ENCODE data around the gene HNRNPDL. TPM values are rescaled to one million over a fixed set of nuclear protein-coding genes. Genes with fewer than 3 reads are reported as not detected.
"Not testable (repeated sequence)": the region's sequence is repeated elsewhere in the genome, so short reads cannot be mapped to it uniquely, and the experiment has no call there.

HNRNPDL gene
- 382 TPM for polyA plus RNA-seq (2013, experiment 1 of 2)
- polyA plus RNA-seq (2013, experiment 2 of 2): 380 TPM

GRCh38 chr4:82430193-82430963, at the start of gene HNRNPDL, which contains the start of gene ENOPH1:
Gene HNRNPDL, minus strand, starts transcription at chr4:82430462. Its CDS starts 772 bp downstream, at chr4:82429690.
Gene ENOPH1, plus strand, starts transcription at chr4:82430590. Its CDS starts 240 bp downstream, at chr4:82430830.
- Histone ChIP-seq H3K9me3 (ENCODE audit: insufficient read depth, low read depth, low read length) (no peaks in the 10 kb centered on the region), H3K27ac (ENCODE audit: low read depth, low read length) (peak within 1 kb of the TSS; percentile 100), H3K4me1 (ENCODE audit: insufficient read depth, low read length) (peaks cover 24% of the 10 kb centered on the region), H3K36me3 (ENCODE audit: insufficient read depth, low read length) (peaks cover 52% of the 10 kb centered on the region), H3K4me3 (ENCODE audit: low read length) (peak within 1 kb of the TSS; percentile 100), H3K27me3 (ENCODE audit: insufficient read depth, low read length) (no peaks in the 10 kb centered on the region), H3K9ac (ENCODE audit: low read depth, low read length) (peak within 1 kb of the TSS; percentile 100)
- WGBS: under 1% methylated on average over 81 of the region's 83 CpGs

DNA sequence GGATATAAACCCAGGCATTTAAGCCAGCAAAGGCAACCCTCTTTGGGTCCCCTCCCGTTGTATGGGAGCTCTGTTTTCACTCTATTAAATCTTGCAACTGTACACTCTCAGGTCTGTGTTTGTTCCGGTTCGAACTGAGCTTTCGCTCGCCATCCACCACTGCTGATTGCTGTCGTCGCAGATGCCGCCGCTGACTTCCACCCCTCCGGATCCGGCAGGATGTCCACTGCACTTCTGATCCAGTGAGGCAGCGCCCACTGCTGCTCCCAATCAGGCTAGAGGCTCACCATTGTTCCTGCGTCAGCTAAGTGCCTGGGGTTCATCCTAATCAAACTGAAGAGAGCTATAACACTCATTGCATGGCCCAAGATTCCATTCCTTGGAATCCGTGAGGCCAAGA, 49.3 kb upstream of the HNRNPDL start:
- Histone ChIP-seq H3K27me3 (ENCODE audit: insufficient read depth, low read length) (no peaks in the 10 kb centered on the region), H3K4me1 (ENCODE audit: insufficient read depth, low read length) (no peaks in the 10 kb centered on the region), H3K9ac (ENCODE audit: low read depth, low read length) (no peak overlapping the region), H3K9me3 (ENCODE audit: insufficient read depth, low read depth, low read length) (no peaks in the 10 kb centered on the region), H3K36me3 (ENCODE audit: insufficient read depth, low read length) (no peaks in the 10 kb centered on the region), H3K27ac (ENCODE audit: low read depth, low read length) (no peak overlapping the region), H3K4me3 (ENCODE audit: low read length) (no peak overlapping the region)
- WGBS: 95% methylated on average over 14 of the region's 14 CpGs

DNA sequence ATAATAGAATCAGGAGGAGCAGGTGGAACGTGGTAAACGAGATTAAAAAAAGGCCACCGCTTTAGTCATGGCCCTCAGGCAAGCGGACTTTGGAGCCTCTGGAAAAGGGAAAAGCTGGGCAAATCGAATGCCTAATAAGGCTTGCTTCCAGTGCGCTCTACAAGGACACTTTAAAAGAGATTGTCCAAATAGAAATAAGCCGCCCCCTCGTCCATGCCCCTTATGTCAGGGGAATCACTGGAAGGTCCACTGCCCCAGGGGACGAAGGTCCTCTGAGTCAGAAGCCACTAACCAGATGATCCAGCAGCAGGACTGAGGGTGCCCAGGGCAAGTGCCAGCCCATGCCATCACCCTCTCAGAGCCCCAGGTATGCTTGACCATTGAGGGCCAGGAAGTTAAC, 47.2 kb upstream of the HNRNPDL start:
- H3K4me1 ChIP-seq (ENCODE audit: insufficient read depth, low read length); H3K9me3 ChIP-seq (ENCODE audit: insufficient read depth, low read depth, low read length); H3K27ac ChIP-seq (ENCODE audit: low read depth, low read length); H3K27me3 ChIP-seq (ENCODE audit: insufficient read depth, low read length); H3K9ac ChIP-seq (ENCODE audit: low read depth, low read length); H3K4me3 ChIP-seq (ENCODE audit: low read length); H3K36me3 ChIP-seq (ENCODE audit: insufficient read depth, low read length): not testable (repeated sequence)
- WGBS: 94% methylated on average over 9 of the region's 9 CpGs

- not testable (repeated sequence) for H3K27me3 ChIP-seq (ENCODE audit: insufficient read depth, low read length); H3K27ac ChIP-seq (ENCODE audit: low read depth, low read length); H3K4me3 ChIP-seq (ENCODE audit: low read length); H3K9ac ChIP-seq (ENCODE audit: low read depth, low read length); H3K4me1 ChIP-seq (ENCODE audit: insufficient read depth, low read length); H3K9me3 ChIP-seq (ENCODE audit: insufficient read depth, low read depth, low read length); H3K36me3 ChIP-seq (ENCODE audit: insufficient read depth, low read length)
- 96% methylated on average over 5 of the region's 7 CpGs for WGBS
These were observed 45.7 kb upstream of the HNRNPDL start for GRCh38 chr4:82475931-82476330.

GRCh38 chr4:82473621-82474164, 43.4 kb upstream of the HNRNPDL start:
- H3K4me3 ChIP-seq (ENCODE audit: low read length): no peak overlapping the region
- no peaks in the 10 kb centered on the region for H3K9me3 ChIP-seq (ENCODE audit: insufficient read depth, low read depth, low read length)
- H3K27me3 ChIP-seq (ENCODE audit: insufficient read depth, low read length): no peaks in the 10 kb centered on the region
- H3K27ac ChIP-seq (ENCODE audit: low read depth, low read length): no peak overlapping the region
- 96% methylated on average over 15 of the region's 15 CpGs for WGBS
- H3K36me3 ChIP-seq (ENCODE audit: insufficient read depth, low read length): no peaks in the 10 kb centered on the region
- H3K4me1 ChIP-seq (ENCODE audit: insufficient read depth, low read length): no peaks in the 10 kb centered on the region
- no peak overlapping the region for H3K9ac ChIP-seq (ENCODE audit: low read depth, low read length)

GRCh38 chr4:82473080-82473479, 42.8 kb upstream of the HNRNPDL start:
- H3K9me3 ChIP-seq (ENCODE audit: insufficient read depth, low read depth, low read length); H3K36me3 ChIP-seq (ENCODE audit: insufficient read depth, low read length); H3K9ac ChIP-seq (ENCODE audit: low read depth, low read length); H3K27ac ChIP-seq (ENCODE audit: low read depth, low read length); H3K4me1 ChIP-seq (ENCODE audit: insufficient read depth, low read length); H3K4me3 ChIP-seq (ENCODE audit: low read length); H3K27me3 ChIP-seq (ENCODE audit: insufficient read depth, low read length): not testable (repeated sequence)
- 45% methylated on average over 5 of the region's 5 CpGs for WGBS

DNA sequence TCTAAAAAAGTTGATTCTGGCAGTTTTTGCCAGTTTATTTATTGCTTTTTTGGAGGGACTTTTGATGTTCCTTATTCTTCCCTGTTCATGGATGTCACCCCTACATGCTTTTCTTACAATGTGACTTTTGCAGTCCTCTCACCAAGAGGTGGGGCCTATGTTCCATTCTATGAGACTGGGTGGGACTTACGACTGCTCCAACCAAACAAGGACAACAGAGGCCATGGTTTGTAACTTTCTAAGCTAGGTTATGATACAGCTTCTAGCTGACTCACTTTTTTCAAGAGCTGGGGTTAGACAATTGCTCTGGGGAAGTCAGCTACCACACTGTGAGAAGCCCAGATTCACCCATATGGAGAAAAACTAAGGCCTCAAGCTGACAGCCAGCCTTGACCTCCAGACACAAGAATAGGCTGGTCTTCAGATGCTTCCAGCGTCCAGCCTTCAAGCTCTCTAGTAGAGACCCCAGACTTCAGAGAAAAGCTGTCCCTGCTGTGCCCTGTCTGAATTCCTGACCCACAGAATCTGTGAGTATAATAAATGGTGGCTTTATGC, 39.6 kb upstream of the HNRNPDL start:
- Histone ChIP-seq H3K9me3 (ENCODE audit: insufficient read depth, low read depth, low read length) (no peaks in the 10 kb centered on the region), H3K27ac (ENCODE audit: low read depth, low read length) (no peak overlapping the region), H3K9ac (ENCODE audit: low read depth, low read length) (no peak overlapping the region), H3K36me3 (ENCODE audit: insufficient read depth, low read length) (peaks cover 6% of the 10 kb centered on the region; the same call in 1 of the 2 replicates), H3K4me1 (ENCODE audit: insufficient read depth, low read length) (no peaks in the 10 kb centered on the region), H3K27me3 (ENCODE audit: insufficient read depth, low read length) (no peaks in the 10 kb centered on the region), H3K4me3 (ENCODE audit: low read length) (no peak overlapping the region)
- WGBS: 85% methylated on average over 2 of the region's 2 CpGs

- Histone ChIP-seq H3K4me1 (ENCODE audit: insufficient read depth, low read length) (peaks cover 4% of the 10 kb centered on the region), H3K36me3 (ENCODE audit: insufficient read depth, low read length) (peaks cover 23% of the 10 kb centered on the region), H3K27ac (ENCODE audit: low read depth, low read length) (no peak overlapping the region), H3K9me3 (ENCODE audit: insufficient read depth, low read depth, low read length) (no peaks in the 10 kb centered on the region), H3K27me3 (ENCODE audit: insufficient read depth, low read length) (no peaks in the 10 kb centered on the region), H3K9ac (ENCODE audit: low read depth, low read length) (no peak overlapping the region), H3K4me3 (ENCODE audit: low read length) (no peak overlapping the region)
- WGBS: 60% methylated on average over 3 of the region's 3 CpGs
These were observed 37.2 kb upstream of the HNRNPDL start for GRCh38 chr4:82467471-82467870.

GRCh38 chr4:82463221-82463620, 33.0 kb upstream of the HNRNPDL start:
- no peaks in the 10 kb centered on the region for H3K9me3 ChIP-seq (ENCODE audit: insufficient read depth, low read depth, low read length)
- no peak overlapping the region for H3K27ac ChIP-seq (ENCODE audit: low read depth, low read length)
- H3K36me3 ChIP-seq (ENCODE audit: insufficient read depth, low read length): peaks cover 62% of the 10 kb centered on the region
- no peak overlapping the region for H3K9ac ChIP-seq (ENCODE audit: low read depth, low read length)
- no peak overlapping the region for H3K4me3 ChIP-seq (ENCODE audit: low read length)
- 100% methylated on average over 1 of the region's 1 CpG for WGBS
- no peaks in the 10 kb centered on the region for H3K27me3 ChIP-seq (ENCODE audit: insufficient read depth, low read length)
- H3K4me1 ChIP-seq (ENCODE audit: insufficient read depth, low read length): peaks cover 4% of the 10 kb centered on the region

GRCh38 chr4:82462415-82462831, 32.2 kb upstream of the HNRNPDL start:
- H3K36me3 ChIP-seq (ENCODE audit: insufficient read depth, low read length): peaks cover 64% of the 10 kb centered on the region

GRCh38 chr4:82461710-82462109, 31.4 kb upstream of the HNRNPDL start:
- WGBS: 87% methylated on average over 2 of the region's 2 CpGs
- H3K36me3 ChIP-seq (ENCODE audit: insufficient read depth, low read length): peaks cover 71% of the 10 kb centered on the region

More at GRCh38 chr4:82462415-82462831, 32.2 kb upstream of the HNRNPDL start:
- H3K9ac ChIP-seq (ENCODE audit: low read depth, low read length): no peak overlapping the region
- 38% methylated on average over 3 of the region's 7 CpGs for WGBS
- H3K4me1 ChIP-seq (ENCODE audit: insufficient read depth, low read length): peaks cover 4% of the 10 kb centered on the region
- H3K27ac ChIP-seq (ENCODE audit: low read depth, low read length): no peak overlapping the region
- no peak overlapping the region for H3K4me3 ChIP-seq (ENCODE audit: low read length)
- H3K9me3 ChIP-seq (ENCODE audit: insufficient read depth, low read depth, low read length): no peaks in the 10 kb centered on the region
- no peaks in the 10 kb centered on the region for H3K27me3 ChIP-seq (ENCODE audit: insufficient read depth, low read length)

More at GRCh38 chr4:82461710-82462109, 31.4 kb upstream of the HNRNPDL start:
- Histone ChIP-seq H3K9ac (ENCODE audit: low read depth, low read length) (no peak overlapping the region), H3K9me3 (ENCODE audit: insufficient read depth, low read depth, low read length) (no peaks in the 10 kb centered on the region), H3K4me1 (ENCODE audit: insufficient read depth, low read length) (peaks cover 4% of the 10 kb centered on the region), H3K27ac (ENCODE audit: low read depth, low read length) (no peak overlapping the region), H3K27me3 (ENCODE audit: insufficient read depth, low read length) (no peaks in the 10 kb centered on the region), H3K4me3 (ENCODE audit: low read length) (no peak overlapping the region)
